ENCODE measurements around the gene UBLCP1.

DNA sequence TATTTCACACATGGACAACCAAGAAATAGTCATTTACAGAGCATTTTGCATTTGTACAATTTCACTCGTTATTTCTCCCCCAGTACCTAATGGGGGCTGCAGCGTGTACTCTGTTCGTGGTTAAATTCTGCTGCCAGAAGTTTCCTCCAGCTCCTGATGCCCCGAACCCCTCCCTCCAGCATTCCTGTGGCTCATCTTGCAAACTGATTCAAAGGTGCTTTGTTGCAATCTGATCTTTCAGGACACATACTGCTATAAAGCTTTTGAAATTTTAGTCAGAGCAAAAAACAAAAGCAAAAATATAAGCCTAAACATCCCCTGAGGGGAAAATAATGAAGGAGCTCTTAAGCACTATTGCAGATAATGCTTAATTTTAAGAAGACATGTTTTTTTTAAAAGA is 27.7 kb downstream of the UBLCP1 start:
- TF ChIP-seq, protein P1, sequence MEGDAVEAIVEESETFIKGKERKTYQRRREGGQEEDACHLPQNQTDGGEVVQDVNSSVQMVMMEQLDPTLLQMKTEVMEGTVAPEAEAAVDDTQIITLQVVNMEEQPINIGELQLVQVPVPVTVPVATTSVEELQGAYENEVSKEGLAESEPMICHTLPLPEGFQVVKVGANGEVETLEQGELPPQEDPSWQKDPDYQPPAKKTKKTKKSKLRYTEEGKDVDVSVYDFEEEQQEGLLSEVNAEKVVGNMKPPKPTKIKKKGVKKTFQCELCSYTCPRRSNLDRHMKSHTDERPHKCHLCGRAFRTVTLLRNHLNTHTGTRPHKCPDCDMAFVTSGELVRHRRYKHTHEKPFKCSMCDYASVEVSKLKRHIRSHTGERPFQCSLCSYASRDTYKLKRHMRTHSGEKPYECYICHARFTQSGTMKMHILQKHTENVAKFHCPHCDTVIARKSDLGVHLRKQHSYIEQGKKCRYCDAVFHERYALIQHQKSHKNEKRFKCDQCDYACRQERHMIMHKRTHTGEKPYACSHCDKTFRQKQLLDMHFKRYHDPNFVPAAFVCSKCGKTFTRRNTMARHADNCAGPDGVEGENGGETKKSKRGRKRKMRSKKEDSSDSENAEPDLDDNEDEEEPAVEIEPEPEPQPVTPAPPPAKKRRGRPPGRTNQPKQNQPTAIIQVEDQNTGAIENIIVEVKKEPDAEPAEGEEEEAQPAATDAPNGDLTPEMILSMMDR (IDR thresholded peaks at IDR 0.05): no peak
- TF ChIP-seq, protein P2, sequence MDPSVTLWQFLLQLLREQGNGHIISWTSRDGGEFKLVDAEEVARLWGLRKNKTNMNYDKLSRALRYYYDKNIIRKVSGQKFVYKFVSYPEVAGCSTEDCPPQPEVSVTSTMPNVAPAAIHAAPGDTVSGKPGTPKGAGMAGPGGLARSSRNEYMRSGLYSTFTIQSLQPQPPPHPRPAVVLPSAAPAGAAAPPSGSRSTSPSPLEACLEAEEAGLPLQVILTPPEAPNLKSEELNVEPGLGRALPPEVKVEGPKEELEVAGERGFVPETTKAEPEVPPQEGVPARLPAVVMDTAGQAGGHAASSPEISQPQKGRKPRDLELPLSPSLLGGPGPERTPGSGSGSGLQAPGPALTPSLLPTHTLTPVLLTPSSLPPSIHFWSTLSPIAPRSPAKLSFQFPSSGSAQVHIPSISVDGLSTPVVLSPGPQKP (IDR thresholded peaks at IDR 0.05; ENCODE audit: low read depth, low read length): no peak
- TF ChIP-seq RFX5 (IDR thresholded peaks at IDR 0.05): no peak
